Measurements from ENCODE around the gene JPT2. TPM values are rescaled to one million over a fixed set of nuclear protein-coding genes. Genes with fewer than 3 reads are reported as not detected.

The JPT2 gene
- total RNA-seq, 2 donors from 2014 or later: 11.7 to 16.1 TPM

GRCh38 chr16:1673424-1674151 lies 4.5 kb upstream of the JPT2 start:
- H3K36me3 ChIP-seq: peaks cover 72% of the 10 kb centered on the region

GRCh38 chr16:1674306-1674705 lies 3.8 kb upstream of the JPT2 start:
- Histone ChIP-seq H3K4me3 (no peak overlapping the region), H3K27ac (no peak overlapping the region), H3K4me1 (peaks cover 0 to 18% of the 10 kb centered on the region in 2 donors), H3K27me3 (no peaks in the 10 kb centered on the region), H3K9me3 (no peaks in the 10 kb centered on the region), H3K36me3 (peaks cover 65% of the 10 kb centered on the region)
- DNase-seq (ENCODE audit: low spot score): no peak
- no peak for TF ChIP-seq CTCF (IDR thresholded peaks at IDR 0.05)

More at GRCh38 chr16:1673424-1674151, 4.5 kb upstream of the JPT2 start:
- no peak overlapping the region for H3K27ac ChIP-seq
- peaks cover 0 to 11% of the 10 kb centered on the region in 2 donors for H3K4me1 ChIP-seq
- H3K9me3 ChIP-seq: no peaks in the 10 kb centered on the region
- no peak overlapping the region for H3K4me3 ChIP-seq
- H3K27me3 ChIP-seq: no peaks in the 10 kb centered on the region
- TF ChIP-seq CTCF (IDR thresholded peaks at IDR 0.05): no peak
- DNase-seq (ENCODE audit: low spot score): no peak

GRCh38 chr16:1674751-1675664 lies 3.1 kb upstream of the JPT2 start:
- H3K36me3 ChIP-seq: peaks cover 58% of the 10 kb centered on the region

GRCh38 chr16:1676661-1677060 lies 1.4 kb upstream of the JPT2 start:
- Histone ChIP-seq H3K27ac (no peak overlapping the region), H3K36me3 (peaks cover 41% of the 10 kb centered on the region)
- no peak for TF ChIP-seq CTCF (IDR thresholded peaks at IDR 0.05)

More at GRCh38 chr16:1674751-1675664, 3.1 kb upstream of the JPT2 start:
- no peak for DNase-seq (ENCODE audit: low spot score)
- Histone ChIP-seq H3K27ac (no peak overlapping the region), H3K4me1 (peaks cover 0 to 18% of the 10 kb centered on the region in 2 donors), H3K9me3 (no peaks in the 10 kb centered on the region), H3K4me3 (no peak overlapping the region), H3K27me3 (no peaks in the 10 kb centered on the region)
- TF ChIP-seq CTCF (IDR thresholded peaks at IDR 0.05): no peak

GRCh38 chr16:1677339-1677738 lies 740 bp upstream of the JPT2 start:
- no peak for TF ChIP-seq CTCF (IDR thresholded peaks at IDR 0.05)
- Histone ChIP-seq H3K9me3 (no peaks in the 10 kb centered on the region), H3K36me3 (peaks cover 34% of the 10 kb centered on the region), H3K27ac (no peak overlapping the region), H3K4me3 (peak overlapping the region in 1 of 2 donors; percentile 80), H3K27me3 (no peaks in the 10 kb centered on the region), H3K4me1 (peaks cover 0 to 18% of the 10 kb centered on the region in 2 donors)
- DNase-seq (ENCODE audit: low spot score): no peak

More at GRCh38 chr16:1676661-1677060, 1.4 kb upstream of the JPT2 start:
- Histone ChIP-seq H3K4me1 (peaks cover 0 to 18% of the 10 kb centered on the region in 2 donors), H3K27me3 (no peaks in the 10 kb centered on the region), H3K4me3 (no peak overlapping the region), H3K9me3 (no peaks in the 10 kb centered on the region)
- DNase-seq (ENCODE audit: low spot score): no peak
